H9 (cell line): ENCODE data around the gene IL36G. TPM values are rescaled to one million over a fixed set of nuclear protein-coding genes. Genes with fewer than 3 reads are reported as not detected.

Experiments
- DNase-seq: peaks from one replicate; pipeline ENCODE4 v3.0.0-alpha.2; 2017
- H2AFZ ChIP-seq: one replicate; pipeline ENCODE4 v1.6.1; 2013; ENCODE audit warnings: mild to moderate bottlenecking, low read length, control low read depth, moderate library complexity
- H2AK5ac ChIP-seq: 2 replicates; pipeline ENCODE4 v1.6.1; 2013; ENCODE audit warnings: low read length, control low read depth, mixed read lengths; ENCODE audit not compliant: insufficient read length
- H2BK120ac ChIP-seq: one replicate; pipeline ENCODE4 v1.6.1; 2013; ENCODE audit warnings: low read depth, mild to moderate bottlenecking, low read length, control low read depth, inconsistent platforms; ENCODE audit not compliant: poor library complexity, severe bottlenecking
- H2BK12ac ChIP-seq: 2 replicates; pipeline ENCODE4 v1.6.1; 2013; ENCODE audit warnings: low read length, control low read depth, mixed read lengths, low read depth; ENCODE audit not compliant: insufficient read length
- H2BK15ac ChIP-seq: 2 replicates; pipeline ENCODE4 v1.6.1; 2013; ENCODE audit warnings: low read depth, low read length, control low read depth
- H2BK20ac ChIP-seq: one replicate; pipeline ENCODE4 v1.6.1; 2013; ENCODE audit warnings: low read depth, mild to moderate bottlenecking, low read length, control low read depth, inconsistent platforms; ENCODE audit not compliant: poor library complexity, severe bottlenecking
- H2BK5ac ChIP-seq: 2 replicates; pipeline ENCODE4 v1.6.1; 2013; ENCODE audit warnings: low read length, control low read depth, mixed read lengths; ENCODE audit not compliant: insufficient read length
- H3K14ac ChIP-seq: 2 replicates; pipeline ENCODE4 v1.6.1; 2013; ENCODE audit warnings: low read length, control low read depth; ENCODE audit not compliant: insufficient read depth
- H3K18ac ChIP-seq: 2 replicates; pipeline ENCODE4 v1.6.1; 2013; ENCODE audit warnings: low read depth, mild to moderate bottlenecking, mixed read lengths, low read length, control low read depth; ENCODE audit not compliant: insufficient read length
- H3K23ac ChIP-seq: 2 replicates; pipeline ENCODE4 v1.6.1; 2013; ENCODE audit warnings: low read length, control low read depth, mixed read lengths, low read depth; ENCODE audit not compliant: insufficient read length
- H3K23me2 ChIP-seq: 2 replicates; pipeline ENCODE4 v1.6.1; 2013; ENCODE audit warnings: low read depth, mild to moderate bottlenecking, mixed read lengths, low read length, control low read depth; ENCODE audit not compliant: insufficient read length, poor library complexity, severe bottlenecking
- H3K27ac ChIP-seq: 2 replicates; pipeline ENCODE4 v1.5.1; 2013; ENCODE audit warnings: low read length, control low read depth, mixed read lengths, low read depth; ENCODE audit not compliant: insufficient read length
- H3K27me3 ChIP-seq: 2 replicates; pipeline ENCODE4 v1.6.1; 2013; ENCODE audit warnings: low read length, control low read depth, inconsistent platforms; ENCODE audit not compliant: insufficient read depth
- H3K4ac ChIP-seq: 2 replicates; pipeline ENCODE4 v1.6.1; 2013; ENCODE audit warnings: low read depth, mild to moderate bottlenecking, control low read depth, inconsistent platforms, low read length, moderate library complexity
- H3K4me1 ChIP-seq: 2 replicates; pipeline ENCODE4 v1.6.1; 2013; ENCODE audit warnings: low read length, control low read depth, inconsistent platforms; ENCODE audit not compliant: insufficient read depth
- H3K4me2 ChIP-seq: 2 replicates; pipeline ENCODE4 v1.6.1; 2013; ENCODE audit warnings: low read length, control low read depth, mixed read lengths; ENCODE audit not compliant: insufficient read length, insufficient read depth
- H3K56ac ChIP-seq: 2 replicates; pipeline ENCODE4 v1.6.1; 2013; ENCODE audit warnings: low read depth, mild to moderate bottlenecking, mixed read lengths, low read length, control low read depth; ENCODE audit not compliant: insufficient read length
- H3K79me1 ChIP-seq: 2 replicates; pipeline ENCODE4 v1.6.1; 2013; ENCODE audit warnings: low read depth, mild to moderate bottlenecking, moderate library complexity, low read length, control low read depth, inconsistent platforms; ENCODE audit not compliant: insufficient read depth, poor library complexity, severe bottlenecking
- H3K79me2 ChIP-seq: 2 replicates; pipeline ENCODE4 v1.6.1; 2013; ENCODE audit warnings: low read length, control low read depth, inconsistent platforms; ENCODE audit not compliant: insufficient read depth
- H3K9ac ChIP-seq: 2 replicates; pipeline ENCODE4 v1.6.1; 2013; ENCODE audit warnings: low read length, control low read depth, mixed read lengths; ENCODE audit not compliant: insufficient read length; ENCODE audit errors: extremely low read depth
- H3K9me3 ChIP-seq: one replicate; pipeline ENCODE4 v1.6.1; 2013; ENCODE audit warnings: low read depth, low read length, inconsistent platforms; ENCODE audit not compliant: control insufficient read depth
- H3T11ph ChIP-seq: one replicate; pipeline ENCODE4 v1.6.1; 2013; ENCODE audit warnings: mild to moderate bottlenecking, low read length, control low read depth, inconsistent platforms
- H4K20me1 ChIP-seq: one replicate; pipeline ENCODE4 v1.6.1; 2013; ENCODE audit not compliant: control insufficient read depth, insufficient read length, insufficient read depth
- H4K5ac ChIP-seq: 2 replicates; pipeline ENCODE4 v1.6.1; 2013; ENCODE audit warnings: low read depth, mild to moderate bottlenecking, mixed read lengths, low read length, control low read depth; ENCODE audit not compliant: insufficient read length
- H4K8ac ChIP-seq: replicated peaks from 2 replicates; pipeline ENCODE4 v1.6.1; 2013; ENCODE audit warnings: low read length, control low read depth, mixed read lengths, low read depth; ENCODE audit not compliant: insufficient read length
- H4K91ac ChIP-seq: 2 replicates; pipeline ENCODE4 v1.6.1; 2013; ENCODE audit warnings: low read depth, mild to moderate bottlenecking, moderate library complexity, mixed read lengths, low read length, control low read depth; ENCODE audit not compliant: insufficient read length
- H3K27ac Mint-ChIP-seq, 3 experiments: 2 replicates in 2 of 3; 3 replicates in 1 of 3; pipeline ENCODE4 v1.8.0; 2020 to 2021; ENCODE audit warnings: mixed read lengths in 3 of 3, mild to moderate bottlenecking in 1 of 3, moderate library complexity in 1 of 3
- H3K27me3 Mint-ChIP-seq: 2 replicates; pipeline ENCODE4 v1.8.0; 2021; ENCODE audit warnings: low read depth, mild to moderate bottlenecking, moderate library complexity, mixed read lengths
- H3K36me3 Mint-ChIP-seq, 3 experiments: 2 replicates in 2 of 3; 3 replicates in 1 of 3; pipeline ENCODE4 v1.8.0; 2020 to 2021; ENCODE audit warnings: low read depth in 3 of 3, mixed read lengths in 3 of 3; ENCODE audit not compliant: insufficient read depth in 1 of 3
- H3K4me1 Mint-ChIP-seq, 2 experiments: 2 replicates each; pipeline ENCODE4 v1.8.0; 2020; ENCODE audit warnings: mixed read lengths in 2 of 2
- H3K4me3 Mint-ChIP-seq, 2 experiments: 2 replicates in 1 of 2; 3 replicates in 1 of 2; pipeline ENCODE4 v1.8.0; 2020 to 2021; ENCODE audit warnings: mild to moderate bottlenecking in 2 of 2, mixed read lengths in 2 of 2, moderate library complexity in 1 of 2
- H3K9me3 Mint-ChIP-seq, 2 experiments: 2 replicates in 1 of 2; 3 replicates in 1 of 2; pipeline ENCODE4 v1.8.0; 2020; ENCODE audit warnings: mild to moderate bottlenecking in 2 of 2, mixed read lengths in 2 of 2, moderate library complexity in 1 of 2
- CTCF ChIP-seq: fragments of 200-600 bp; sonication (generic); conservative IDR thresholded peaks from 3 replicates; pipeline ENCODE4 v1.8.0; 2021; ENCODE audit warnings: antibody characterized with exemption, mild to moderate bottlenecking
- WGBS: extraction: QIAGEN DNeasy Blood & Tissue Kit; methylation state at CpG from one replicate; pipeline ENCODE4 v1.1.7; 2013; ENCODE audit warnings: missing lambda C conversion rate, low lambda C conversion rate, mixed read lengths; ENCODE audit not compliant: insufficient read length; ENCODE audit errors: extremely low coverage; 5-methylcytosine and 5-hydroxymethylcytosine counted together
- total RNA-seq: library from RNA; stranded (reverse); gene quantifications from 2 replicates; pipeline ENCODE4 v1.2.1, GENCODE V29; 2021

Gene IL36G
- total RNA-seq, 1 experiment from 2014 or later = not detected

GRCh38 chr2:112944971-112945370, 32.8 kb upstream of the IL36G start:
- H2BK15ac ChIP-seq = no peak overlapping the region
- H3K23me2 ChIP-seq = no peaks in the 10 kb centered on the region
- peaks cover 17% of the 10 kb centered on the region for H3K9me3 ChIP-seq
- H3K14ac ChIP-seq = no peak overlapping the region
- H2AK5ac ChIP-seq = no peak overlapping the region
- H2BK5ac ChIP-seq = no peak overlapping the region
- no peak overlapping the region for H2BK20ac ChIP-seq
- no peak overlapping the region for H3K23ac ChIP-seq
- H3T11ph ChIP-seq = no peak overlapping the region
- H2AFZ ChIP-seq = no peak overlapping the region
- no peak overlapping the region for H3K9ac ChIP-seq
- no peaks in the 10 kb centered on the region; the same call in 1 of the 2 replicates for H3K27me3 ChIP-seq
- H4K91ac ChIP-seq = no peak overlapping the region
- H3K27ac ChIP-seq = no peak overlapping the region
- H3K79me1 ChIP-seq = no peaks in the 10 kb centered on the region
- no peak overlapping the region for H2BK120ac ChIP-seq
- TF ChIP-seq CTCF = no peak
- no peak overlapping the region for H3K4me2 ChIP-seq
- no peak overlapping the region for H3K18ac ChIP-seq
- H3K4me1 ChIP-seq = no peaks in the 10 kb centered on the region
- H2BK12ac ChIP-seq = no peak overlapping the region
- Mint-ChIP-seq H3K4me1 (no peaks in the 10 kb centered on the region), H3K27me3 (peaks cover 15% of the 10 kb centered on the region), H3K9me3 (peaks cover 3 to 7% of the 10 kb centered on the region in 2 experiments; a peak in 4 of 5 replicates), H3K27ac (no peak overlapping the region), H3K4me3 (no peak overlapping the region), H3K36me3 (no peaks in the 10 kb centered on the region)
- no peak for DNase-seq
- no peak overlapping the region for H3K4ac ChIP-seq
- H4K8ac ChIP-seq = no peak overlapping the region
- no peaks in the 10 kb centered on the region for H4K20me1 ChIP-seq
- no peak overlapping the region for H3K56ac ChIP-seq
- H4K5ac ChIP-seq = no peak overlapping the region
- WGBS = no CpG with 5 or more reads among the region's 1 CpG
- H3K79me2 ChIP-seq = no peaks in the 10 kb centered on the region
